Kidney glomerular epithelial cell (primary cell): ENCODE results near the gene PTCHD1.

ENCODE experiments used
- DNase-seq: peaks from one replicate; lab custom pipeline; 2025; lab: John Stamatoyannopoulos, UW

The PTCHD1 gene

DNA sequence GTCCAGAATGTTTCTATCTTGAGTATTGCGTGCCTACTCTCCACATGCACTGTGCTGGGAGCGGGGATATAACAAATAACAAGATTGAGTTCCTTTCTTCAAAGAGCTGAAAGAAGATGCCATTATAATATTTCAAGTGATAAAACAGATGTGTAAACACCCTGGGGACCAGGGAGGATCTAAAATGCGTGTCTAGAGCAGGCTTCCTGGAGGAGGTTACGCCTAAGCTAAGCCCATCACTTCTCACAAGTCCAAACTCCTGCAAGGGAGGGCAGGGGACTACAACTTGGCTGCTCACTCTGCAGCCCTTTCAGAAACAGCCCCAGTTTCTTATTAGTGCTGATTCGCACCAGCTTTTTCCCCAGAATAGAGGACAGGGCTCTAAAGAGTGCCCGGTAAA lies 21.5 kb downstream of the PTCHD1 start:
- DNase-seq, result no peak

- no peak for DNase-seq
Observed at GRCh38 chrX:23364416-23364815, 29.8 kb downstream of the PTCHD1 start.

- no peak for DNase-seq
Observed at GRCh38 chrX:23365541-23365940, 30.9 kb downstream of the PTCHD1 start.

DNA sequence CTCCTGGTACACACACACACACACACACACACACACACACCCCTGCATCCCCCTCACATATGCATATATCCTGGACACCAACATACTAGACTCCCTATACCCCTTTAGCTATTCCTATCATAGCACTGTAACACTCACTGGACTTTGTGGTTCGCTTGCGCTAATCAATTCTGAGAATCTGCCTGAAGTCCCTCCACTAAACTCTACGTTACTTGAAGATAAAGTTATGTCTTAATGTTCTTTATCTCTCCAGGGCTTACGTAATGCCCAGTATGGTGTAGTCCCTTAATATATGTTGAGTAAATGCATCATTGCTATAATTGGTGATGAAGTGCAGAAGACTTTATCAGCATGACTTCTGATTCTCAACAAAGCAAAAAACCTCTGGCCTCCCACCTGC lies 32.3 kb downstream of the PTCHD1 start:
- no peak for DNase-seq

DNA sequence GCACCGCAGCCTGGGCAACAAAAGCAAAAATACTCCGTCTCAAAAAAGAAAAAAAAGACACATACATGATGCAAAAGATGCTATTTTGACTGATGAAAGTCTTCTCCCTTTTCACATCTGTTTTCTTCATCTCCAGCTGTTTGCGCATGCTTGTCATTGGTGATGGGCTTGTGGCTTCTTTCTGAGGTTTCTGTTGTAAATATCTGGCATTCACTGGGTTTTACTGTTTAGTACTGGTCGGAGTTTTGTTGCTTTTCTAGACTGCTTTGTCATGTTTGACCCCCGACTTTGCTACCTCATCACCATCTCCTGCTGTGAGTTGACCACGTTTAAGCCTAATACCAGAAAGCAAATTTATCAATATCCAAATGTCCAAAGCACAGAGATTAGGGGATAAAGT lies 34.4 kb downstream of the PTCHD1 start:
- no peak for DNase-seq

GRCh38 chrX:23372220-23372902 lies 37.7 kb downstream of the PTCHD1 start:
- no peak for DNase-seq

DNA sequence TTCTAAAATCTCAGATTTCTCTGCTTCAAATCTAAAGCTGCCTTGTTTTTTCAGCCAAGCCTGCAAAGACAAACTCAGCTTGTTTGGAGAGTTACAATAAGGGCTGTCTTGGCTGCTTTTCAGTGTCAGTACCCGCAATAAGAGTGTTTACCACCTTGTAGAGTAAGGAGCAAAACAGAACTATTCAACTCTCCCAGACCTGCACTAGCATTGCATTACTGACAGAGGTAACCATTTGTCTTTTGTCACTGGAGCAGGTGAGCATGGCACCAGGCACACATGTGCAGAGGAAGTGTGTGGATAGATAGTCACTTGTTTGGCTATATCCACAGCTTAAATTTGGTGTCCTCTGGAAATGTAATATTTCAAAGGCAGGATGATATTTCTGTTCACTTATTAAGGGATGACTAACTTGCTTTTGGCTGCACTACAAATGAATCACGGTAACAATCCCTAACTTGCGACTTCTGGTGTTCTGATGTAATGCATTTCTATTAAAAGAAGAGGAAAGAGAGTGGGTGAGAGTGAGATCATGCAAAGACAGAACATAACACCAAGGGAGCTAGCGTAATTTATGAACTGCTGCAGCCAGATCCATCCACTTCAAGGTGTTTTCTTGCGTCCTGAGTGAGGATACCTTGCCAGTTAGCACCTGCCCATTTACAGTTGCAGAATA lies 38.6 kb downstream of the PTCHD1 start:
- DNase-seq, result peak; percentile 76

GRCh38 chrX:23374291-23374690 lies 39.6 kb downstream of the PTCHD1 start:
- DNase-seq, result no peak

DNA sequence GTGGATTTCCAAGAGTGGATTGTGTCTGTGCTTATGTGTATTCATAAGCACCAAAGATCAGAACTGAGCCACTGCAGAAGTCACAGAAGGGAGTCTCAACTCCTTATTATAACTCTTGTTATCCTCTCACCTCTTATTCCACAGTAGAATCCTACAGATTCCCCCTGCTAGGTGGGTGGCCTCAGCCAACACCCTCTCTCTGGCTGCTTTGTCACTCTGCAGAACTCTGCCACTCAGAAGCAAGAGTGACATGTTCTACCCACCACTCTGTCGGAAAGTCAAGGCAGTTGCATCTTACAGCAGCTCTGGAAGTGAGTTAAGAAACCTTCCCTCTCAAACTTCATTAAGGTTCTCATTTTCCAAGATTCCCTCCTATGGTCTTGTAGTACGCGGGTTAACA lies 41.9 kb downstream of the PTCHD1 start:
- no peak for DNase-seq

DNA sequence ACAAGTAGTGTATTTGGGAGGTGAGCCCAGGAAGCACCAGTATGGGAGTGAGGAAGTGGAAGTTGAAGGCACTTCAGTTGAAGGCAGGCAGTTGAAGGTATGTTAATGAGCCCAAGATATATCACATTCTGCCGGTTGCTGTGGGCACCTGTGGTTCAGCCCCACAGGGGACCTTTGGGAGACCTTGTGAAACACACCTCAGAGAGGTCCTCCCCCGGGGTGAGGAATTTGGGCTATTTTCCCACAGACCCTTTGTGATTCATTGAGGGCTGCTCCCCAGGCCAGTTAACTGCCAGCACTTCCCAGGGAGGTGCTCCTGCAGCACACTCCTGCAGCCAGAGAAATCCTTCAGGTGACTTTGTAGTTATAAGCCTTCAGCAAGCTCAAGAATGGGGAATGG lies 45.9 kb downstream of the PTCHD1 start:
- DNase-seq, result no peak

DNA sequence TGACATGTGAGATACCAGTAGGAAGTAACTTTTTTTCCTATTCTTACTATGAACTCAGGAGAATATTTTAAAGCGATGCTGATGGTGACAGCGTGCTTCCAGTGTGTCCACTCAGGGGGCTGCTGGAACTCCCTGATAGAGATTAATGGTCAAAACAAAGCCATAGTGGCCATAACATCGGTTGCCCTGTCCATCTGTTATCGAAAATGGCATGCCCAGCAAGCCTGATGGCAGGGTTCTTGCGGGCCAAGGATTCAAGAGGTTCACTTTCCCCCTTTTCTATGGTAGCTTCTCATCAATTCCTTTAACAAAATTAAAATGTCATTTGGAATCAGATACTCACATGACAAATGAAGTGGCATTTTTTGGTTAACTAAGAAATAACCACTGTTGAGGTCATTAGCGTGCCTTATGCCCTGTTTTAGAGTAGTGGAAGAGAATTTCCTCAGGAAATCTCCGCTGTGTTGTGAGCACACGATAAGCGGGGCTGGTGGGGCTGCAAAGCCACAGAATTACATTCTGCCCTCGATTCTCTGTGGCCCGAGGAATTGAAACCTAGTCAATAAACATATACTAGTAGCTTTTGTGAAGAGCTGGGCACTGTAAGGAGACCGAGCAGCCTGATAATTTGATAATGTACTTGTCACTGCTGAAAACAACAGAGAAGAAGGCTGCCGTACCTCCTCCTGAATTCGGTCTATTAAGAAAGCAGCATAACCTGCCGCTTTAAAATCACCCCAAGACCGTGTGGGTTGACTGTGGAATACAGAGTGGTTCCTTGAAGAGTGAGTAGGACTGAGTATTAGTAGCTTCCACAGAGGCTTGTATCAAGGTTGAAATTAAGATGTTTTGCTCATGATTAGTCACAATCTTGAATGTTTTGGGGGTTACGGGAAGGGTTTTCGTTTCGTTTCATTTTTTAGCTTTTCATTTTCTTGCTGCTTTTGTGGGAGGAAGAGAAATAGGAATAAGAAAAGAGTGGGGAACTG lies 46.7 kb downstream of the PTCHD1 start:
- no peak for DNase-seq

GRCh38 chrX:23382572-23382971 lies 47.9 kb downstream of the PTCHD1 start:
- DNase-seq, result no peak

- no peak for DNase-seq
Observed at GRCh38 chrX:23383411-23383810, 48.8 kb downstream of the PTCHD1 start.

DNA sequence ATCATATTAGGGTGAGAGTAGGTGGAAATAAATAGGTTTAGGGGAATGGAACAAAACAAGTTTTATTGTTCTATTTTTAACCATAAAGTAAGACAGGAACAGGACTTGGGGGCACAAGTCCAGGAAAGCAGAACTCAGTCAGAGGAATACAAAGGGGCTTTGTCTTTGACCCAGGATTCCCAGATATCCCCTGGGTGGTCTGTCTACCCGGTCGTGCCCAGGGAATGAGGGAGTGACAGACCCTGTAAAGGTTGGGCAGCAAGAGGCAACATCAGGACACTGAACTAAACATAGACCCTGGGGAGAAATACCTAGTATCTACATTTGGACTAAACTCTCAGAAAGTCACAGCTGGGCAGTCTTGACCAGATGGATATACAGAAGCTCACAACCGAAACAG lies 50.6 kb downstream of the PTCHD1 start:
- no peak for DNase-seq

DNA sequence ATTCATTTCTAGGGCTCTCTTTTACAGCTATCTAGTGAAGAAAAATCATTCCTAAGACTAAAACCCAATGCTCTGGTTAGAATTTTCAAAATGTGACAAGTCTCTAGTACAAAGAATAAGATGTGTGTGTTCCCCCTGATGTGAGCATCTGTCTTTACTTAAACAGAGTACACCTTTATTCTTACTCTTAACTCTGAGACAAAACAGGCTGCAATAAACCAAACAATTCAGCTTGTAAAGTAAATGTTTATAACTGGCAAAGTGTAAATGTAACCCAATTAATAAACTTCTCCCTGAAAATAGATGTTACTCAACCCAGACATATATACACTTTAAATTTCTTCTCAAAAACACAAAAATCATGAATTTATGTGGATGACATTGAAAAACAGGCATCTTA lies 51.6 kb downstream of the PTCHD1 start:
- no peak for DNase-seq

DNA sequence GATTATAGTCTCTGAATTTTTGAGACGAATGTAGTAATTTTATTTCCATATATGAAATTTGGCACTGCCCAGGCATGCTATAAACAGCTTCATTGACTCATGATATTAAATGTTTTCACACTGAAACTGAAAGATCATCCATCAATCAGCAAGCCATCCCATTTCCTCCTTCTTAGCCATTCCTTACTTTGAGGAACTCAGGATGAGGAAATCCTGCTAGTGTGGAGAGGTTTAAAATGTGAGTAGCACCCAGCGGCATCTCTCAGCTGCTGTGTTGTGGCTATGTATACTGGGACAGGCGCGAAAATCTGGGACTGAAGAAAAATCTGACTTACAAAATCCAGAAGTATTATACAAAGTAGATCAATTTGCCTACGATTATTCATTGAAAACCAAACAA lies 52.1 kb downstream of the PTCHD1 start:
- no peak for DNase-seq

DNA sequence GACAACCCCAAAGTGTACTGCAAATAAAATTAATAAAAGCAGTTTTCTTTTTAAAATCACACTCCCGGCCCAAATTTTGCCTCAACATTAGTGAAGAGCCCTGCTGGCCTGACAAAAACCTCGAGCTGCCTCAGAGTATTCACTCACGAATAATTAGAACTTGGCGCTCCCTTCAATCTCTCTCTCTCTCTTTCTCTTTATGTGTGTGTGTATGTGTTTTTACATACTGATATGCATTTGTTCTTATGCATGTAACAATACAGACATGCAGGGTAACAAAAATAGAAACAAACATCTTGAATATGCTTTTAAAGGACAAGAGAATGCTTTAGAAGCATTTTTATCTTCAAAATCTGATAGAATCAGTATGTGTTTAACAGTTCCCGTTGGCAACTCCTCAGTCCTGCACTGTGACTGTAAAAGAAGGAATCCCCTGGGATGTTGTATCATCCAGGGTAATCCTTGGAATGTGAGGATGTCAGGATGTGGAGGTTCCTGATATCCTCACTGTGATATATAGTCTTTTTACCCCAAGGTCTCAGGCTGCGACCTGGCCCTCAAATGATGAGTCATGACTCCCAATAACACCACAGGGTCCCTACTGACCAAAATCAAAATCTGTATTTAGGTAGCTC lies 53.0 kb downstream of the PTCHD1 start:
- DNase-seq, result no peak

GRCh38 chrX:23389196-23389792 lies 54.6 kb downstream of the PTCHD1 start:
- DNase-seq, result no peak

- no peak for DNase-seq
Observed at GRCh38 chrX:23390979-23391378, 56.3 kb downstream of the PTCHD1 start.

DNA sequence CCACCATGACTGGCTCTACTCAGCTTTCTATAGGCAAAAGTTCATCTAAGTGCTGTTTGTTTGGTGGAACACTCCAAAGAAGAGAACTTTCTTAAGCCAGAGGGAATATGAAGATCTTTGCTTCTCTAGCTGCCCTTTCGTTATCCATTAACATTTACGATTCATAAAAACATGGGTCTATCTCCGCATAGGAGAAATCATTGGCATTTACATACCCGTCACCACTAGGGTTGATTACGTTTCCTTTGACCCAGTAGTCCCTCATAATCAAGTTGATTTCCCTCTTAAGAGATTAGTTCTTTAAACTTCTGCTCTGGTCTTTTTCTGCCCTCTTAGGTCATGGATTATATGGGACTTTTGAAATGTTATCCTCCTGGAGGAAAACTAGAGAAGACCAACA lies 57.5 kb downstream of the PTCHD1 start:
- DNase-seq, result no peak

DNA sequence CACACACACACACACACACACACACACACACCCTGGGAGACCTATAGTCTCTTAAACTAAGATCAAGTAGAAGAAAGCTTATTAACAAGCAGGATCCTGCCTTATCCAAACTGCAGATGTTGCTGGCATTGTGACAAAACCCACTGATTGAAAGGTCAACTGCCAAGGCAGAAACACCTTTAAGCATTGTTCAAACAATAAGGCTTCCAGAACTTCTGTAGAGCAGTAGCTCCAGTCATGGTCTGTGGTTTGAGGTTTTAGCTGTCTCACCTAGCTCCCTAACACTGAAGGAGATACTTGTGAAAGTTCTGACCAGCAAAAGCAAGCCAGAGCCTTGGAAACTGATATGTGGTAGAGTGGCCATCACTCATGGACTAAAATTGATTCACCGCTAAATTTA lies 59.8 kb downstream of the PTCHD1 start:
- DNase-seq, result no peak

GRCh38 chrX:23396263-23396662 lies 61.6 kb downstream of the PTCHD1 start:
- DNase-seq, result no peak
